ENCODE results near the gene USP19. TPM values are rescaled to one million over a fixed set of nuclear protein-coding genes. Genes with fewer than 3 reads are reported as not detected.

USP19 gene
- polyA plus RNA-seq, 1 donor from 2014 or later: 58.5 TPM

DNA sequence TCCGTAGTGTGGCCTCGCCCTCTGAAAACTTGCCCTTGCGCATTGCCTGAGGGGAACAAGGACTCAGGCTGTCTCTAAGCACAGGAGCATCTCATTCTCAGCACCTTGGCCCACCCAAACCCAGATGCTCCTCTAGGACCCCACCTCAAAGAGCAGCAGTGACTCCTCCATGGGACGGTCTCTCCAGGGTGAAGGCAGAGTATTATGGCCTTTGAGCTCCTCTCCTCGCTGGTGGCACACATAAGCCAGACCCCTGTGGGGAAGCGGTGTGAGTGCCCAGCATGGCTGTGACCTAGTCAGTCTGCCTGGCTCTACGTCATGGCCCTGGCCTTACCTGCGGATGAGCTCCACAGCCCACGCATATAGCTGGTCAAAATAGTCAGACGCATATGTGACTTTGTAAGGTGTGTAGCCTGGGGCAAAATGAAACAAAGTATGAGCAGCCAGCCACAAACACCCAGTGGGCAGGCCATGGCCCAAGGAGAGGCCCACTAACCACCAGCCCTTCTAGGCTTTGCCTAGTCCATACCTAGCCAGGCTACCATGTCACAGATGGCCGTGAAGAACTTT lies 20.5 kb downstream of the USP19 start:
- H3K36me3 ChIP-seq (ENCODE audit: insufficient read depth, low read length): no peaks in the 10 kb centered on the region
- no peak overlapping the region for H3K4me3 ChIP-seq (ENCODE audit: low read length)
- no peak overlapping the region for H3K27ac ChIP-seq (ENCODE audit: low read length)
- H3K27me3 ChIP-seq (ENCODE audit: insufficient read depth, low read depth, low read length): no peaks in the 10 kb centered on the region
- TF ChIP-seq EP300 (conservative IDR thresholded peaks at IDR 0.05; ENCODE audit: poor library complexity, severe bottlenecking) (no peak), POLR2AphosphoS5 (IDR thresholded peaks at IDR 0.05) (no peak), TAF1 (IDR thresholded peaks at IDR 0.05; ENCODE audit: low read depth) (no peak), EZH2 (IDR thresholded peaks at IDR 0.05; ENCODE audit: borderline replicate concordance, insufficient read depth, low read length, poor library complexity, severe bottlenecking) (no peak), CTCF (IDR thresholded peaks at IDR 0.05; ENCODE audit: poor library complexity, severe bottlenecking) (no peak), SMC3 (conservative IDR thresholded peaks at IDR 0.05; ENCODE audit: poor library complexity) (no peak), MXI1 (conservative IDR thresholded peaks at IDR 0.05; ENCODE audit: poor library complexity, severe bottlenecking) (no peak), RAD21 (conservative IDR thresholded peaks at IDR 0.05) (no peak), REST (IDR thresholded peaks at IDR 0.05; ENCODE audit: borderline replicate concordance) (no peak)
- H3K9ac ChIP-seq (ENCODE audit: low read length): no peak overlapping the region
- H4K20me1 ChIP-seq (ENCODE audit: insufficient read depth): no peaks in the 10 kb centered on the region
- H3F3A ChIP-seq (ENCODE audit: insufficient read depth, low read length, poor library complexity, severe bottlenecking): no peaks in the 10 kb centered on the region
- H3K4me2 ChIP-seq (ENCODE audit: low read length): no peak overlapping the region
- H2AFZ ChIP-seq (ENCODE audit: low read depth, low read length): no peak overlapping the region
- peaks cover 10% of the 10 kb centered on the region for H3K79me2 ChIP-seq (replicated peaks; ENCODE audit: insufficient read depth, low read length)
- no peaks in the 10 kb centered on the region for H3K9me3 ChIP-seq (ENCODE audit: low read length)
- no peaks in the 10 kb centered on the region for H3K9me2 ChIP-seq (ENCODE audit: insufficient read depth, low read length)

DNA sequence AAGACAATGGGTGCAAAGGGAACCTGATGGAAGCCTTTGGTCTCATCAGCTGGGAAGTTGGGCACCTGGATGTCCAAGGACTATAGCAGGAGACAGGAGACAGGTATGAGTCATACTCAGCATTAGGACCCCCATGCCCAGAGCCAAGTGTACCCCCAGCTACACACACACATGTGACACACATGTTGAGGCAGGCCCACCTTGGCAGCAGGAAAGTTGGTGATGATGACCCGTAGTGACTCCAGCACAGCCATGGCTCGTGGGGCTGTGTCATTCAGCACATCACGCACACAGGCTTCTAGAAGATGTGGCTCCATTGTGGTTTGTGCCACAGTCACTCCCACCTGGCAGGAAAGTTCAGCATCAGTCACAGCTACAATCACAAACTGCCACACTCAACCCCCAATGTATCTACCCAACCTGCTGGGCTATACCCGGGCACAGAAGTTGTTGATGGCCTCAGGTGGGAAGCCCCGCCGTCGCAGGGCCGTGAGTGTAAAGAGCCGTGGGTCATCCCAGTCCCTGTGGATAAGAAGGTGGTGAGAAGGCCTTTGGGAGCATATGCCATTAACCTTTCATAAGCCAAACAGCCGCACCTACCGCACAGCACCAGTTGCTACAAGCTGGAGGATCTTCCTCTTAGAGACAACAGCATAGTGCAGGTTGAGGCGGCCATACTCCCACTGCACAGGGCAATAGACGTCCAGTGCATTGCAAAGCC lies 21.6 kb downstream of the USP19 start:
- no peaks in the 10 kb centered on the region for H3K36me3 ChIP-seq (ENCODE audit: insufficient read depth, low read length)
- H3K9ac ChIP-seq (ENCODE audit: low read length): no peak overlapping the region
- no peak overlapping the region for H2AFZ ChIP-seq (ENCODE audit: low read depth, low read length)
- H3F3A ChIP-seq (ENCODE audit: insufficient read depth, low read length, poor library complexity, severe bottlenecking): no peaks in the 10 kb centered on the region
- H3K9me3 ChIP-seq (ENCODE audit: low read length): no peaks in the 10 kb centered on the region
- no peak overlapping the region for H3K27ac ChIP-seq (ENCODE audit: low read length)
- H3K4me3 ChIP-seq (ENCODE audit: low read length): no peak overlapping the region
- TF ChIP-seq SMC3 (conservative IDR thresholded peaks at IDR 0.05; ENCODE audit: poor library complexity): no peak
- H3K9me2 ChIP-seq (ENCODE audit: insufficient read depth, low read length): no peaks in the 10 kb centered on the region
- peaks cover 7% of the 10 kb centered on the region for H3K79me2 ChIP-seq (replicated peaks; ENCODE audit: insufficient read depth, low read length)
- no peaks in the 10 kb centered on the region for H4K20me1 ChIP-seq (ENCODE audit: insufficient read depth)
- no peak overlapping the region for H3K4me2 ChIP-seq (ENCODE audit: low read length)
- no peaks in the 10 kb centered on the region for H3K27me3 ChIP-seq (ENCODE audit: insufficient read depth, low read depth, low read length)

Data from neural cell (in vitro differentiated cells).